Adipocyte (in vitro differentiated cells): Measurements from ENCODE around the gene ADAMTS17.

Source experiments
- DNase-seq: peaks from one replicate; pipeline ENCODE4 v3.0.0-alpha.2; 2015; ENCODE audit warnings: low read depth
- H3K27me3 ChIP-seq: replicated peaks from 2 replicates; pipeline ENCODE4 v1.7.0; 2013; ENCODE audit warnings: mild to moderate bottlenecking, low read length, moderate library complexity; ENCODE audit not compliant: control insufficient read depth, insufficient read depth
- H3K36me3 ChIP-seq: 2 replicates; pipeline ENCODE4 v1.7.0; 2013; ENCODE audit warnings: low read length, mild to moderate bottlenecking, moderate library complexity; ENCODE audit not compliant: control insufficient read depth, insufficient read depth, severe bottlenecking
- H3K4me1 ChIP-seq: 2 replicates; pipeline ENCODE4 v1.7.0; 2013; ENCODE audit warnings: mild to moderate bottlenecking, low read length, moderate library complexity; ENCODE audit not compliant: control insufficient read depth, insufficient read depth
- H3K4me3 ChIP-seq: 2 replicates; pipeline ENCODE4 v1.7.0; 2013; ENCODE audit warnings: mild to moderate bottlenecking, low read length, moderate library complexity
- H3K9ac ChIP-seq: 2 replicates; pipeline ENCODE4 v1.7.0; 2013; ENCODE audit warnings: mild to moderate bottlenecking, low read length, moderate library complexity
- H3K9me3 ChIP-seq: 2 replicates; pipeline ENCODE4 v1.7.0; 2013; ENCODE audit warnings: mild to moderate bottlenecking, low read length, moderate library complexity; ENCODE audit not compliant: control insufficient read depth

The ADAMTS17 gene

GRCh38 chr15:100338971-100339444, 2.8 kb downstream of the ADAMTS17 start:
- DNase-seq: peak; percentile 3
- H3K9me3 ChIP-seq: no peaks in the 10 kb centered on the region
- peaks cover 51% of the 10 kb centered on the region for H3K27me3 ChIP-seq
- H3K4me3 ChIP-seq: no peak overlapping the region
- H3K4me1 ChIP-seq: peaks cover 2% of the 10 kb centered on the region
- no peak overlapping the region for H3K9ac ChIP-seq
- no peaks in the 10 kb centered on the region for H3K36me3 ChIP-seq

DNA sequence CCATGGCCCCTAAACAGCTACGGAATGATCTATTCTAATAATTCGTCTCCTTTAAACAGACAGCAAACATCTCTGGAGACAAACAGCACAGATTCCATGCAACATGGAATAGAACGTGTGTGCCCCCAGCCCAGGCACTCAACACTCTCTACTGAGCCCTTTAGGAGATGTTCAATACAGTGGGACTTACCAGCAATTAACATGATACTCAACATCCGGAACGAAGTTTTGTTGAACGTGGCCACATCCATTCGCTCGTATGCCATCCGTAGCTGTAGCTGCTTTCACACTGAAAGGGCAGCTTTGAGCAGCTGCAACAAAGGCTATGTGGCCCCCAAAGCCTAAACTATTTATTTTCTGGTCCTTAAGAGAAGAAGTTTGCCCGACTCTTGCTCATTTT, 3.5 kb downstream of the ADAMTS17 start:
- DNase-seq: no peak
- peaks cover 55% of the 10 kb centered on the region for H3K27me3 ChIP-seq

GRCh38 chr15:100337096-100338044, 4.4 kb downstream of the ADAMTS17 start:
- no peaks in the 10 kb centered on the region for H3K9me3 ChIP-seq
- peaks cover 51% of the 10 kb centered on the region for H3K27me3 ChIP-seq
- H3K9ac ChIP-seq: no peak overlapping the region
- no peak overlapping the region for H3K4me3 ChIP-seq
- peaks cover 2% of the 10 kb centered on the region for H3K4me1 ChIP-seq
- no peak for DNase-seq
- H3K36me3 ChIP-seq: no peaks in the 10 kb centered on the region

More for the DNA sequence above, 3.5 kb downstream of the ADAMTS17 start:
- Histone ChIP-seq H3K9ac (no peak overlapping the region), H3K9me3 (no peaks in the 10 kb centered on the region), H3K4me1 (peaks cover 2% of the 10 kb centered on the region), H3K36me3 (no peaks in the 10 kb centered on the region), H3K4me3 (no peak overlapping the region)

DNA sequence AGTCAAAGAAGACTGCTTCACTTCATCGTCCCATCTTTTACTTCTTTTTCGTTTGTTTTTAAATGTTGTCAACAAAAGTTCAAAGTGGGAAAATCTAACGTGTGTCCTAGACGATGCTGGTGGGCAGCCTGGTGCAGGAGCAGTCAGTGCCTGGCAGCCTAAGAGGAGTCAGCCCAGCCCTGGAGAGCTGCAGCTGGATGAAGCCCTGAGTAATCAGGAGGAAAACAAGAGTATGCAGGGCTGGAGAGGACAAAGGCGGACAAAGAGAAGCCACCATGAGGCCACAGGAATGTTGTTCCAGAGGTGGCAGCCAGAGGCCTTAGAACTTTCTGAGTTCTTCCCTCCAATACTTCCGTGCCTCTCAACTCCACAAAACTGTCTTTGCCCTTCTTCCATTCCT, 5.7 kb downstream of the ADAMTS17 start:
- no peaks in the 10 kb centered on the region for H3K36me3 ChIP-seq
- no peak overlapping the region for H3K9ac ChIP-seq
- peaks cover 2% of the 10 kb centered on the region for H3K4me1 ChIP-seq
- H3K27me3 ChIP-seq: peaks cover 52% of the 10 kb centered on the region
- no peak for DNase-seq
- H3K9me3 ChIP-seq: no peaks in the 10 kb centered on the region
- H3K4me3 ChIP-seq: no peak overlapping the region

DNA sequence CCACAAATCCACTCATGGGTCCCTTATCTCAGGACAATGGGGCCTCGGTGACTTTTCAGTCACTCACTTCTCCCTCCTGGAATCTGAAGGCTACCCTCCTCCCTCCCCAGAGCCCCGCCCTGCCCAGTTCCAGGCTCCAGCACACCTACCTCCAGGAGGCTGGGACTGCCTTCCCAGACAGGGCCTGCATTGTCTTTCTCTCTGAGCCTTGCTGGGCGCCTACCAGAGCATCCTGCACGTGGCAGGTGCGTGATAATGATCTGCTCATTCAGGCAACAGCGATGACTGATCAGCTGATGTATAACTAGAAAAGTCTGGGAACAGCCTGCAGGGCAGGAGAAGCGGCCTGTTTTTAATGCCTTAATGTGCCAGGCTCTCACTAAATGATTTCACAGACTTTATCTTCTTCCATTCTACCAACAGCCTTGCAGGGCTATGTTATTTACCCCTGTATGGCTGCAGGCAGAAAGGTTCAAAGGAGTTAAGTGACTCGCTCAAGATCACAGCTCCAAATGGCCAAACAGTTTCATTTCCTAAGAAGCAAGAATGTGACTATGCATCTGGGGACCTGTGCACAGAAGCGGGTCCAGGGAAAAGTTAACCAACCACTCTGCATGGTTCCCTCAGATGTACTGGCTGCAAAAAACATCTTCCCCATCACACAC, 6.3 kb downstream of the ADAMTS17 start:
- Histone ChIP-seq H3K36me3 (no peaks in the 10 kb centered on the region), H3K27me3 (peaks cover 48% of the 10 kb centered on the region), H3K4me3 (no peak overlapping the region), H3K9ac (no peak overlapping the region), H3K9me3 (no peaks in the 10 kb centered on the region), H3K4me1 (peaks cover 2% of the 10 kb centered on the region)
- DNase-seq: no peak

- Histone ChIP-seq H3K9me3 (no peaks in the 10 kb centered on the region), H3K4me3 (no peak overlapping the region), H3K9ac (no peak overlapping the region), H3K4me1 (peaks cover 2% of the 10 kb centered on the region), H3K27me3 (peaks cover 42% of the 10 kb centered on the region), H3K36me3 (no peaks in the 10 kb centered on the region)
- DNase-seq: no peak
These were observed 6.9 kb downstream of the ADAMTS17 start for GRCh38 chr15:100334905-100335304.

DNA sequence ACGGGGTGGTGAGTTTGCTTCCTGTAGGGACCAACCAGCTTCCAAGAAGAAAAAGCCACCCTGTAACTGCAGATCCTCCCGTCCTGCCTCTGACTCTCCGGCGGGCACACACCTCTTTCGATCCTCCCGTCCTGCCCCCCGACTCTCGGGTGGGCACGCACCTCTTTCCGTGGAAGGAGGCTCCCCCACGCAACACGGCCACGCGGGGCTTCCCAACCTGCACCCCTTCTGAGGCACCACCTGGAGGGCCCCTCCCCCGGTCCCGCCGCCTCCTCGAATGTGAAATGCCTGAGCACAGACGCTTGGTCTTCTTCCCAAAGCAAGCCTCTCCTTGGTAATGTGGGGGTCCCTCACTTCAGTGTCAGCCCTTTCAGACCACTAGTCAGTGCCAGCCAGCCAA, 7.3 kb downstream of the ADAMTS17 start:
- Histone ChIP-seq H3K9me3 (no peaks in the 10 kb centered on the region), H3K27me3 (peaks cover 40% of the 10 kb centered on the region), H3K4me3 (no peak overlapping the region), H3K9ac (no peak overlapping the region), H3K36me3 (no peaks in the 10 kb centered on the region), H3K4me1 (peaks cover 2% of the 10 kb centered on the region)
- no peak for DNase-seq

DNA sequence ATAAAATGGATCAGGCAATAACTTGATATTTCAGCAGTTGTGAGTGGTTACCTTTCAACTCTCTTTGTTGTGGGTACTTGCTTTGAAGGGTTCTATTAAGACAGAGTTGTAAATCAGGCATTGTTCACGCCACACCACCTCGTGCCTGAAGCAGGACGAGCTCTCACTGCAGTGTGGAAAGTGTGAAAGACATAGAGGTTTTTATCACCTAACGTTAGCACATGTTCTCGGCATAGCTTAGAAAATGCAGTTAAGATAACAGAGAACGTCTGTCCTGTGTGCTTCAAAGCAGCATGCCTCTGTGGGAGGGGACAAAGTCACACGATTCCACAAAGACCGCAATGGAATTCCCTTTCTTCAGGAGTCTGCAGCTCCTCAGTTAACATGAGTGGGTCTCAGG, 7.8 kb downstream of the ADAMTS17 start:
- DNase-seq: no peak

DNA sequence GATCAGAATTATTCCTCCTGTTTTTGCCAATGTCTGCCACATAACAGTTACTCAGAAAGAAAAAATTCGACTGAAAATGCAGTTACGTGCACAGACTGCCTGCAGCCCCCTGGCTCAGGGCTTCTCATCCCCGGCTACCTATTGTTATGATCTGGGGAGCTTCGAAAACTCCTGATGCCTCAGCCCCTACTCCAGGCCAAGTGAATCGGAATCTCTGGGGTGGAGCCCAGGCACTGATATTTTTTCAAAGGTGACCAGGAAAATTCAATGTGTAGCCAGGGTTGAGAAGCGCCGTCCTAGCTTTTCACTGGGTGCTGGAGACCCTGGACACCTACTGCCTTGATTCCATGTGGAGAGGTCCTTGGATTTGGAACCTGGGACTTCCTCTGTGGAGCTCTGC, 8.5 kb downstream of the ADAMTS17 start:
- H3K9ac ChIP-seq: no peak overlapping the region
- H3K27me3 ChIP-seq: peaks cover 47% of the 10 kb centered on the region
- no peak for DNase-seq
- H3K4me1 ChIP-seq: no peaks in the 10 kb centered on the region
- no peaks in the 10 kb centered on the region for H3K36me3 ChIP-seq
- H3K9me3 ChIP-seq: no peaks in the 10 kb centered on the region
- H3K4me3 ChIP-seq: no peak overlapping the region

More for the DNA sequence above, 7.8 kb downstream of the ADAMTS17 start:
- no peaks in the 10 kb centered on the region for H3K36me3 ChIP-seq
- no peak overlapping the region for H3K4me3 ChIP-seq
- H3K9me3 ChIP-seq: no peaks in the 10 kb centered on the region
- no peak overlapping the region for H3K9ac ChIP-seq
- H3K4me1 ChIP-seq: peaks cover 2% of the 10 kb centered on the region
- peaks cover 43% of the 10 kb centered on the region for H3K27me3 ChIP-seq

DNA sequence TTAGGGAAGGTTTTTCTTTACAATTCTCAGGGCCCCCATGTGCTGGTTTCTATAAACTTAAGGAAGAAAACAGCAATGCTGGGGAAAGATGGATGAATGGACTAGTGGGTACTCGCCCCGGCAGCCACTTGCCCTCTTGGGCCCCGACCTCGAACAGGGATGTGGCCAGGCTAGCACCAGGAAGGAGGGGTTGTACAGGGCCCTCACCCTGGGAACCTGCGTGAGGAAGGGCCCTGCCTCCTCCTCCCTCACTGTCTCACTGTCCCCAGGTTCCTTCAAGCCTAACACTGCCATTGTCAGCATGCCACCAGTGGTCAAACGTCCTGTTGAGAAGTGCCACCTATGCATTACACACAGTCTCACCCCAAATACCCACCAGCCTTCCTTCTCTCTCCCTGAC, 9.1 kb downstream of the ADAMTS17 start:
- Histone ChIP-seq H3K27me3 (peaks cover 46% of the 10 kb centered on the region), H3K36me3 (no peaks in the 10 kb centered on the region), H3K4me3 (no peak overlapping the region), H3K4me1 (no peaks in the 10 kb centered on the region), H3K9ac (no peak overlapping the region), H3K9me3 (no peaks in the 10 kb centered on the region)
- DNase-seq: no peak

GRCh38 chr15:100332231-100332630, 9.5 kb downstream of the ADAMTS17 start:
- no peak overlapping the region for H3K4me3 ChIP-seq
- H3K36me3 ChIP-seq: no peaks in the 10 kb centered on the region
- H3K9me3 ChIP-seq: no peaks in the 10 kb centered on the region
- H3K4me1 ChIP-seq: no peaks in the 10 kb centered on the region
- H3K9ac ChIP-seq: no peak overlapping the region
- DNase-seq: no peak
- H3K27me3 ChIP-seq: peaks cover 42% of the 10 kb centered on the region
